NCI-H774 (cell line): ENCODE results near the gene FTCDNL1.

Experiments
- DNase-seq: peaks from one replicate; lab custom pipeline; 2025; lab: John Stamatoyannopoulos, UW

FTCDNL1 gene

DNA sequence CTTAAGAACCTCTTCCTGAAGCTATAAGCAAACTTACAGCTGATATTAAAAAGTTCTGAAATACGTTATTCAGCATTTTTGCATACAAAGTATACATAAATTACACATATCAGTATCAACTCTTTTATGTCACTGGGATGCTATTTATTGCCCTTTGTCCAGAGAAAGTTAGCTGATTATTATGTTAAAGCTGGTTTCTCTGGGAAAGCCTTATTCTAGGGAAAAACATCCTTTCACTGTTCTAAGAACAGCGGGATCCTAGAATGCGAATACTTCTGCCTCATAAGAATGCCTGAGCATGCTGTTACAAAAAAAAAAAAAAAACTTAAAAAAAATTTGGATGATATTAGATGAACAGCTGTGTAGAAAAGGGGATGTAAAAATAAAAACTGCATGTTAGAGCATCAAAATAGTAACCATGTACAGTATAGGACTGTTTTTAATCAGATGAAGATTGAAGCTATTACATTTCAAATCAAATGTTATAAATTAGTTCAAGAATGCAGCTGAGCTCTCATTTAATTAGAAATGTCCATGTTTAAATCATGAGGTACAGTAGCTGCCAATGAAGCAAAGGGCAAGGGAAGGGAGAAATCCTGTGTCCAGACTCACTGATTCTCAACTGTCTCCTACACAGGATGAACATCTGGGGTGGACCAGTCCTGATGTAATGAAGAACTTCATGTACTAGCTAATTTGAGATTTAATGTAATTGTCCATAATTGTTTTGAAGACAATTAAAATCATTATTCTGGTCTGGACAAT, 8.2 kb downstream of the FTCDNL1 start:
- DNase-seq = no peak

DNA sequence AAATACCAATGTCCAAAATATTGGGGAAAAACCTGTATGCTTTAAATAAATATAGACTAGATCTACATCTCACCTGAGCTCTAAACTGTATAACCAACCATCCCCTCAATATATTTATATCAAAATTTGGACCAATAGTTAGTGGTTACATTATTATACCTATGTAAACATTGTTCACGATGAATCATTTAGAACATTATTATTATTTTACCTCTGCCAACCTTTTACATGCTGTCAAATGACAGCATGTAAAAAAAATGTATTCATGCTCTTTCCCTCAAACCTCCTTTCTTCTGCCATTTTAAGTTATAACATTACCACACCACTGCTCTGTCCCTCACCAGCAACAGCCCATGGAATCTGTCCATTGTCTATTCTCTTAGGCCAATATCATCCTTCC, 9.6 kb downstream of the FTCDNL1 start:
- no peak for DNase-seq

DNA sequence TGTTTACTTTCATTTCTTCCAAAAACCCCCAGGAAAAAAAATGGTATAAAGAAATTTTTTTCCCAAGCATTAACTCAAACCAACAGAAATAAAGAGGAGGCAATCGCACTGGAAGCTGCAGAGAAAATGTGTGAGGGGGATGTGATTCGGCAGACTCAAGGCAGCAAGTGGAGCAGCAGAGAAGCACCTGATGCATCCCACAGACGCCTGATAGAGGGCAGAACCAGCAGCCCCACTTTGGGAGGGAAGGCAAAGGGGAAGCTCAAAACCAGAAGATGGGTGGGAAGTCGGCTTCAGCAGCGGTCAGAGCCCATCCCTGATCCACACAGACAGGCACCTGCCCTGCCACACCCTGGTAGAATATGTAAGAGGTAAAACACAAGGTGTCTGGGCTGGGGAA, 12.6 kb downstream of the FTCDNL1 start:
- no peak for DNase-seq

DNA sequence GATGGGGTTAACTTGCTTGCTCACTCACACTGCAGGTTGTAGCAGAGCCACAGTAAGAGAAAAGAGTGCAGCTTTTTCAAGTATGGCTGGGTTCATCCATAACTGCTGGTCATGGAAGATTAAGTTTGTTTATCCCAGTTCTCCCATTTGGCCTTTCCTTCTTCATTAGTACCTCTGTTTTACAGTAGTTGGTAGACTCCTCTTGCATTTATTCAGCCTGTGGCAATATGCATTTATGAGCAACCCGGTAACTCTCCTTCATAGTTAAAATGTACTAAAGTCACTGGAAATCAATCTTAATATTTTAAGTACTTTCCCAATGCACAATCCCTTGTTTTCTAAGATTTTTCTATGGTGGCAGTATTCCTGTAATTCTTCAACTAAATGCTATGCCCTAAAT, 14.0 kb downstream of the FTCDNL1 start:
- no peak for DNase-seq

DNA sequence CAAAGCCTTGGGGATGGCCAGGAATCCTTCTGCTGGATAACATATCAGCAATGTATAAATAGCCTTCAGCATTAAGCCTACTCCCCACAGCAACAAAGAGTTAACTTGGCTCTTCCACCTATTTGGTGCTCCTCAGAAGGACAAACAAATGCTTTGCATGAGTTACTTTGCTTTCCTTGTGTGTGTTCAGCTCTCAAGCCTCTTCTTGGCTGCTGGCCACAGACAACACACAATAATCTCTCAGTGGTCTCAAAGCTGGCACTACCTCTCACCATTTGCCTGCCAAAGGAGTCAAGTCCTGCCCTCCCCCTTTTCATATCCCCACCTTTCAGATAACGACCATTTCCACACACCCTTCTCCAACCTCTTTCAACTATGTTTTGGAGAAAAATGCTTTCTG, 17.5 kb downstream of the FTCDNL1 start:
- DNase-seq = peak; percentile 7

DNA sequence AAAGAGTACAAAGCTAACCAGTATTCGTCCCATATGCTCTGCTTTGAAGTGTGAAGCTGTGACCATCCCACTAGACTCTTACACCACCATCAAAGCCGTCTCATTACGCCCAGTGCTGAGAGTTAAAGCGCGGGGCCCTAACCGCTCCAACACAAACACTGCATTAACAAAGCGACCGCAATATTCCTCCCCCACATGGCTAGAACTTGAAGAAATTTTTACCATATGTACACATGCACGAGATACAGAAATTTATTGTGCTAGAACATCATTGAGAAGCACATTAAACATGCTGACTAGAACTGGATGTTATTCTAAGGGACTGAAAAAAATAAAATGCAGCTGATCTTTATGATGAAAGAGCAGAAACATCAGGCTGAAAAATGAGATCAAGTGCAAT, 20.5 kb downstream of the FTCDNL1 start:
- DNase-seq = no peak

DNA sequence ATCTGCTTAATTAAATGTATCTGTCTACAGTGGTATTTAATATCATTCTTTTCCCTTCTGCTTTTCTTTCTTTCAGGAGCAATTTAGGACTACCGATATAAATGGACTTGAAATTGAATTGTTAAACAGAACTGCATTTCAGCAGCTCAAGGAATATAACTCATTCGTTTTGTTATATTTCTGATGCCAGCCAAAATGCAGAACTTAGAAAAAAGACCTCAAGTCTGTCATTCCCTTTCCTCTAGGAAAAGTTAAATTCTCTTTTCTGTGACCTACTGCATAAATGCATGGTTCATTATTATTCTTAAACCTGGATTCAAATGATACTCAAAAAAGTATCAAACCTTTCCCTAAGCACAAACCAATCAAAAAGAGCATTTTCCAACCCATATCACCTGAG, 21.4 kb downstream of the FTCDNL1 start:
- no peak for DNase-seq

DNA sequence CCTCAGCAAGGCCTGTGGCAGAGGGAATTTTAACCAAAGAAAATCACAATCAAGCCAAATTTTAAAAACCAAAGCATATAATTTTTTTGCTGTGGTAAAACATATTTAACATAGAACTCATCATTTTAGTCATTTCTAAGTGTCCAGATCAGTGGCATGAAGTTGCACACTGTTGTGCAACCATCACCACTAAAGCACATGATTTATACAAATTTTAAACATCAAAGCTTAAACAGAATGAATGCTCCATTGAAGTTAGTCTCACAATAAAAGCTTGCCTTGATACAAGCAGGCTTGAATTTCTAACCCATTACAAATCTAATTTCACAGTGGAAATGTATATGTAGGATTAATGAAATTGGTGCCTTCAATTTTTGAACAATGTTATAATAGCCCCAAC, 31.2 kb downstream of the FTCDNL1 start:
- no peak for DNase-seq

DNA sequence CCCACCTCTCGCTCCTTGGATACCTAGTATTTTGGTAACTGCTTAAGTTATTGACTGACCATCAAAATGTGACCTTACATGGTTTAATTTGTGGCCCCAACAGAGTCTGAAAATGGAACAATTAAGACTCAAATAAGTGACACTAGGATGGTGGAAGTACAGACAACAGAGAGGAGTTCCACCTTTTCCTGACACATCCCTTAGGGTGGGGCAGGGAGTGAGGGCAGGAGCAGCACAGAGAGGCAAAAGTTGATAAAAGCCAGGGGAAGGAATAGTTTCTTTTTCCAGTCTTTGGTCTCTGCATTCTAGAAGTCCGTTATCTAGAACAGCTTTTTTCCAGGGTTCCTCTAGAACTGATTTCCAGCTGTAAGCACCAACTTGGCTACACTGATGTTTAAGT, 32.2 kb downstream of the FTCDNL1 start:
- no peak for DNase-seq

DNA sequence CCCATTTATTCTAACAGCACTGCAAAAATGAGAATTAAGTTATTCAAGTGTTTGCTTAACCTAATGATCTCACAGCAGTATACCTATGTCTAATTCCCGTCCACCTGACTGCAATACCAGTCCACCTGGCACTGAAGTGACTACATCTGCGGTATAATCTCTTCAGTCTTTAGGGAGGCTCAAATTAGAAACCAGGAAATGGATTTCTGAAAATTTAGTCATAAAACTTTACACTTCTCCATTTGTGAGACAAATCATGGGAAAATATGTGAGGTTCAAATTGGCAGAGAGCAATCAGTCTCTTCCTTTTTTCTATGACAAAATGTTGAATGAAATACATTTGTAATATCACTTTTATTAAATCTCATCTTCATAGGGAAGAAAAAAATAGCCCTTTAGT, 33.0 kb downstream of the FTCDNL1 start:
- DNase-seq = peak; percentile 57

DNA sequence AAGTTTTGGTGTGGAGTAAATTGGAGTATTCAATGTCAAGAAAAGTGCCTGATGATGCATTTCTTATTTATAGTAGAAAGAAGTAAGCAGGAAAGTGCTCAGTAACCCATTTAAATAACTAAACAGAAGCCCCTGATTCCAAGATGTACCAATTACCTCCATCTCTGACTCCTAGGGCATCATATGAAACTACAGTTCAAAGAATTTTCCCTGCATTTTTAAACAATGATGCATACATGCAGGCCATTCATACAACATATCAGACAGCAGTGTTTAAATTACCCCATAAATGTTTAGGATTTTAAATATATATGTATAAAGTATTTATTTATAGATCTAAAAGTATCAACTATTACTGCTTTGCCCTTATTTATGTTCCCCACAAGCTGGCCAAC, 36.2 kb downstream of the FTCDNL1 start:
- no peak for DNase-seq

DNA sequence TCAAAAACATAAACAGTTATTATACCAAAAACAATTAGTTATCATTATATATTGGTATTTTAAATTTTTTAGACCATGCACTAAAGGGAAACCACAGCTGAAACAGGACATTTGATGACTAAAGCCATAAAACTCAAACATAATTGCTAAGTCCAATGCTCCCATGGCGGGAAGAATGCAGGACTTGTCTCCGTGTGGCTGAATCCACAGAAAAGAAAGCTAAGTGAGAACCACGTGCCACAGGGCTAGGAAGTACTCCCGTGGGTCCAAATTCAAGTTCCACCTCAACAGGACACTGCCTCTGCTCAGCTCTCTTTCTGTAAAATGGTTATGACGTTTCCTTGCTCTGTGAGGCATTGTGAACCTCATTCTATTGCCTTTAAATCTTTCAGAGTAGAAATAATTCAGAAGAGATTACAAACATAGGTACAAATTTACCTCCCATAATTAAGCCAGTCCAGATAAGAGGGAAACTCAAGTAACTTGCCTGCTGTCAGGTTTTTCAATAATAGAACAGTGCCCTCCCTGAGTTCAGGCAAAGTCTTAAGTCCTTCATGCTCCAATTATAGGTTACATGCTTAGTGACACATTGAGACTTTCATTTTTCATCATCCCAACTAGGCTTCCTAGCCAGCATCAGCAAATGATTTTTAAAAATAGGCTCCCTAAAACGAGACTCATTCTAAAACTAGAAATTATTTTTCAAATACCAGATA, 36.7 kb downstream of the FTCDNL1 start:
- no peak for DNase-seq

DNA sequence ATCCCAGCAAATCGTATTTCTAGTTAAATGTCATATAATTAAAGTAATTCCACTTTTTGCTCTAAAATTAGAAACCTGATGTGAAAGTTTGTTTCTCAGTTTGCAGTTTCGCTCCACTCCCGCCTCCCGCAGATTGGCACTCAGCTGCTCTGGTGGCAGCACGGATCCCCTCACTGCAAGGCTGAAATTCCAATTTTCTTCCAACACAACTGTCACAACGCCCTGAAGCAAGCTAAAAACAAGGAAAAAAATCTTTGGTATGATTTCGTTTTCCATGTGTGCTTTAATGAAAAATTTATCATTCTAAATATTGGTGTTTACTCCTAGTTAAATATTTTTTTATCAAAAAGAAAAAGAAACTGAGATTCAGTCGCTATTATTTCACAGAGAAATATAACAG, 38.5 kb downstream of the FTCDNL1 start:
- no peak for DNase-seq

DNA sequence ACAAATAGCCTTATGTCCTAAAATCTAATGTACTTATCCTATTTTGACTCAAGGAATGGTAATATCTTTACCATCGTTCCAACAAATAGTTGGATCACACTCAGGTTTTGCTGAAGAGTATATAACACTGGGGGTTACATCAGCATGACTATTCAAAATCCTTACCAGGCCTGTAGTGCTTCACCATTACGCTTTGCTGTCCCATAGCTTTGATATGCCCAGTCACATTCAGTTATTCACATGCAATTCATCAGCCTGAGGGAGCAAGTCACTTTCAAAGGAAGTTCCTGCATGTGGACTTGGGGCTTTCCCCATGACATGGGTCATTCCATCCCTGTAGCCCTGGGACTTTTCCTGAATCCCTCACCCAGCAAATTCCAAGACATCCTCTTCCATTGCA, 39.6 kb downstream of the FTCDNL1 start:
- DNase-seq = no peak

DNA sequence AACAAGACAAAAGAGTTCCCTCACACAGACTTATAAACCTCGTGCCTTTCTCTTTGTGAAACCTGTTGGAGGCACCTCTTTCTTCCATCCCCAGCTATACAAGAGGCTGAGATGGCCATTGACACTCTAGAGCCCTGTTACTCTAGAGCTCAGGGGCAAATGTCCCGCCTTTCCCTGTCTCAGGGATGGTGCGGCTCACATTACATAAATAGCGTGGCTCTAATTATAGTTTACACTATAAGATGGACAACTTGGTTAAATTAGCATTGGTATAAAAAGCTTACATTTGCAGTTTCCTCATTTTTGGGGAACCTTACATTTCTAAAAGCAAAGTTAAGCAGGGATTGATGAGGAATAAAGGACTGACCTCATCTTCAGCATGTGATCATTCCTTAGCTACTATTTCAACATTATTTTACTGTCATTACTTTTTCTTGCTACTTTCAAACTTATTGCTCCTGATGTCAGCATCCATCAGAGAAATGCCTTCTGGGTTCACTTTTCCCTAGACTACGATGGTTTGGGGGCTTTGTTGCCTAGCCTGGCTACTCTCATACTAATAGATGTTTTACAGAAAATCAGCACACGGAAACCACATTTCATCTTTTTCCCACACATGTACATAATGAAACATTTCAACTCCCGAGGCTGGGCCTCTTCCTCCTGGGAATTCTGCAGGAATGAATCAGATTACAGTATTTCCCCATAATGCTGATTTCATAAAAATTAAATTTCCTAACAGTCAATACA, 40.4 kb downstream of the FTCDNL1 start:
- no peak for DNase-seq

DNA sequence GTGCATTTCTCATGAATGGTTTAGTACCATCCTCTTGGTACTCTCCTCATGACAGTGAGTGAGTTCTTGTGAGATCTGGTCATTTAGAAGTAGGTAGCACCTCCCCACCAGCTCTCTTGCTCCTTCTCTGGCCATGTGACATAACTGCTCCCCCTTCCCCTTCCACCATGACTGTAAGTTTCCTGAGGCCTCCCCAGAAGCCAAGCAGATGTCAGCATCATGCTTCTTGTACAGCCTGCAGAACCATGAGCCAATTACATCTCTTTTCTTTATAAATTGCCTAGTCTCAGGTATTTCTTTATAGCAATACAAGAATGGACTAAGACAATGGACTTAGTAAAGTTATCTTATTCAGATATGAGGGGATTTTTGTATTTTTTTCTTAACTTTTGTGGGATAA, 43.0 kb downstream of the FTCDNL1 start:
- DNase-seq = no peak

DNA sequence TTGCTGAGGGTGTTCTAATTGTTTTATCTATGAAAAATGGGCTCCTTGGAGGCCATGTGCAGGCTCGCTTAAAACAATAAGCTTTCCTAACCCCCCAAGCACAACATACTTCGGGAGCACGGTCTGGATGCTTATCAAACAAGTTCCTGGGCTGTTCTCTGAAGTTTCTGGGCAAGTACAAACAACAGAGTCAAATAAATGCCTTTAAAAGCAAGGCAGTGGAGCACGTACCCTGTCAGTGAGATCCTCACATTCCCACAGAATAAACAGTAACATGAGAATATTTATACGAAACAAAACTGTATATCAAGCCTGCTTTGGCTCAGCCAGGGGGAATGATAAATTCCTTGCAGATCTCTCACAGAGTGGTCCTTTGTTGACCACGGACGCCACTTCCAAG, 44.8 kb downstream of the FTCDNL1 start:
- no peak for DNase-seq

DNA sequence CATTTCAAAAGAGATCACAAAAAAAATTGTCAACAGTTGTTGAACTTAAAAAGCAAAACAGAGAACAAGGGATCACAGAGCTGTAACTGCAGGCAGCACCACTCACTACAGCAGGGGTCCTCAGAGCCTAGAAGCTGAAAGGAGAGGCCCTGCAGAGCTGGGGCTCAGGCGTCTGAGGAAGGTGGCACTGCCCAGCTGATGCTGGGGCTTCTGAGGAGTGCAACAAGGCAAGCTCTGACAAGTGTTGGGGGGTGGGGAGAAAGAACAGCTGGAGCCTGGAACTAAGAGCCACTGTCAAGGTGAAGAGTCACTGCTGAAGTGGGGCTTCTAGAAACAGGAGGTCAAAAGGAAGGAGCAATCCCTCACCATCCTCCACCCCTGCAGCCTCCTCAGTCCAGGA, 46.2 kb downstream of the FTCDNL1 start:
- no peak for DNase-seq

DNA sequence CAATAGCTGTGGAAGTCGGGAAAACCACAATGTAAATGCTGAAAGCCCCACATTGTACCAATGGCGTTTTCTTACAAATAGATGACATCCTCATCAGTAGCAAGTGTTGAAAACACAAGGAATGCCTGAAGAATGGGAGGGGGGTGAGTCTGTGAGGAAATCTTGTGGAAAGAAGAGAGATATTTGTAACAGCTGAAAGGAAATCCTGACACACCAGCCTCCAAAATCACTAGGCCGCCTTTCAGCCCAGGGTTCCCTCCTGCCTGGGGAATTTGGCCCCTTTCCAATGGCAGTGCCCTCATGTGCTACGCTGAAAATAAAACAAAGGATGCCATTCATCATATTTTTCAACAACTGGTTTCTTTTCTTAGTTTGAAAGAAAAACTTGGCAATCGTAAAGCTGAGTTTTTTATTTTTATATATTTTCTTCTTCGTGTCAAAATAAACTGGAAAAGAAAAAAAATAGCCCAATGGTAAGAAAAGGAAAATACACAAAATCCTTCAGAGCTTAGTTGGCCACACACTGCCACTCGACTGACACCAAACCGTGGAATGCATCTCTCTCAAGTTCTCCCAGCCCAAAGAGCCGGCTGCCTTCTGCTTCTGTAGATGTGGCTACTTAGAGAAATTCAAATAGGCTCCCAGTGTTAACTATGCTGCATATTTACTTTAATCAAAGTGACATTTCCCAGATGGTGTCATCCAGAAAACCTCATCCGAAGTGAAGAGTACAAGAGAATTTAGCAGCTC, 52.0 kb downstream of the FTCDNL1 start:
- no peak for DNase-seq

DNA sequence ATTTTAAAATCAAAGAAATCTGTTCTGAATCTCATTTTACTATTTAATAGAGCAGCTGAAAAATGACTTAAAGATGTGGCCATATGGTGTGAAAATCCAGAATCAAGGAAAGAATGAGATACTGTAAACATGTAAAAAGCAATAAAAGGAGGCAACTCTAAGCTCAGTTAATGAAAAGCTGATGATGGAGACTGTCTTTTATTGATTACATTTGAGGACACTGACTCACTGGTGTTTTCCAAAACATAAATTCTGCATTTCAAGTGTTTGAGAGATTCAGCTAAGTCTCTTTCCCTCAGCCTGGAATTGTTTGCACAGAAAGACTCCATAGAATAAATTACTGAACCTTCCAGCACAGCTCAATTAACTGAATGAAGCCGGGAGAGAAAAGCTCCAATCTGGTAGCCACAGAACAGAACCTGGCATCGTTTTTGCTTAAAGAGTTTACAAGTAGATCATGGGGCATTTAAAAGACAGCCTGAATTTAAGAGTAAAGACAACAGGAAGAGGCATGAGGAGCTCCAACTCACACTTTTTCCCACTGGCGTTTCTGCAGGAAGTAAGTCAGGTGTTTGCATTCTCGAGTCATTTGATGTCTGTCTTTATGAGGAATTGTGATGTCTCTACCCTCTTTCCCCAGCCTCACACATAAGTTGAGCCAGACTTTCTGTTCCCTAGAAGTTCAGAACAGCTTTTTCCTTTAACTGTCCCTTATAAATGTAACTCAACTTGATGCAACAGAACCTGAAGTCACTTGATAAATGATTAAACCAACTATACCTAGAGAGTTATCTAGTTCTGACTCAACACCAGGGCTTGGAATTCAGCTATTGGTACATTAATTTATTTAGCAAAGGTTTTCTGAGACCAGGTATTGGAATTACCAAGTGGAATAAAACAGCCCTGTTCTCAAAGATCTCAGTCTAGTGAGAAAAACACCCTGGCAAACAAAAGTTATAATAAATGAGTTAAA, 53.3 kb downstream of the FTCDNL1 start:
- DNase-seq = no peak

DNA sequence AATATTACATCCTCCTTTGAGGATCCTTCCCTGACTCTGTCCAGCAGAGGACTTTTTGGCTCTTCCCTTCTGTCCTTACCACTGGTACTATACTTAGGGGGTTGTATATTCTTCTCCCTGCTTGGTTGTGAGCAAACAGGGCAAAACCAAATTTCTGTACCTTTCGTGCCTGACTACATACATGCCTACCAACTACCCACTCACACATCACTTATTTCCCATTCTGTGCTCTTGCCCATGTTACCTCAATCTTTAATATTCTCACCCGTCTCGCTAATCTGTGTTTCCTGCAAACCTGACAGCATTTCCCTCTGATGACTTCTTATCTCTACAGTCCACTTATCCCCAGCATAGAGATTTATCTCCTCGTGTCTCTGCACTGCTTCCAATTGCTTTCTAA, 58.6 kb downstream of the FTCDNL1 start:
- no peak for DNase-seq
